RCC 7860 (cell line): ENCODE results near the gene CPNE4.
A peak's percentile ranks its signal among the peaks of the same experiment; 100 is the strongest.
"Not testable (repeated sequence)": the region's sequence is repeated elsewhere in the genome, so short reads cannot be mapped to it uniquely, and the experiment has no call there.

Experiments used
- DNase-seq: peaks from one replicate; pipeline ENCODE4 v3.0.0-alpha.2; 2015; ENCODE audit warnings: low spot score
- FAIRE-seq: peaks from 2 replicates; lab custom pipeline; 2012; peaks lifted over from hg19 to GRCh38; lab: Jason Lieb, UNC

Gene CPNE4

GRCh38 chr3:131963442-131963841 lies 71.4 kb downstream of the CPNE4 start:
- DNase-seq, FAIRE-seq: not testable (repeated sequence)

DNA sequence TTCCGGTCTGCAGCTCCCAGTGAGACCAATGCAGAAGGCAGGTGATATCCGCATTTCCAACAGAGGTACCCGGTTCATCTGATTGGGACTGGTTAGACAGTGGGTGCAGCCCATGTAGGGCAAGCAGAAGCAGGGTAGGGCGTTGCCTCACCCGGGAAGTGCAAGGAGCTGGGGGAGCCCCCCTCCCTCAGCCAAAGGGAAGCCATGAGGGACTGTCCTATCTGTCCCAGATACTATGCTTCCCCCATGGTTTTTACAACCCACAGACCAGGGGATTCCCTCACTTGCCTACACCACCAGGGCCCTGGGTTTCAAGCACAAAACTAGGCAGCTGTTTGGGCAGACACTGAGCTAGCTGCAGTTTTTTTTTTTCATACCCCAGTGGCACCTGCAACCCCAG lies 71.8 kb downstream of the CPNE4 start:
- no peak for FAIRE-seq
- no peak for DNase-seq

- DNase-seq (no peak), FAIRE-seq (no peak)
These were observed 74.5 kb downstream of the CPNE4 start for GRCh38 chr3:131960324-131960723.

DNA sequence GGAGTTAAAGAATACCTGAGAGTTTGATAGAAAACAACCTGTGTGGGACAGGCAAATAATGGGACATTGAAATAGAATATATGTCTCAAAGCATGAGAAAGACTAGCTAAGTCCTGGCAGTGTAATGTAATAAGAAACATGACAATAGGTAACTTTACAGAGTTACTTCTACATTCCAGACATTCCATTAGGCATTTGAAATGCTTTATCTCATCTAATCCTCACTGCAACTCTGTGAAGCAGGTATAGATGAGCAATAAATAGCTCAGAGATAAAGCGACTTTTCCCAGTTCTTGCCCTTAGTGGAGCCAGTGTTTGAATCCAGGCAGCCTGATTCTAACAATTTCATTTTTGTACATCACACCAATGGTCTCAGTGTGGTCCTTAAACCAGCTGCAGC lies 76.8 kb downstream of the CPNE4 start:
- no peak for DNase-seq
- FAIRE-seq = no peak

- FAIRE-seq (no peak), DNase-seq (no peak)
These were observed 77.3 kb downstream of the CPNE4 start for GRCh38 chr3:131957511-131957910.

GRCh38 chr3:131948806-131949205 lies 86.0 kb downstream of the CPNE4 start:
- DNase-seq = no peak
- FAIRE-seq = no peak

GRCh38 chr3:131944676-131945075 lies 90.1 kb downstream of the CPNE4 start:
- no peak for DNase-seq
- FAIRE-seq = no peak

DNA sequence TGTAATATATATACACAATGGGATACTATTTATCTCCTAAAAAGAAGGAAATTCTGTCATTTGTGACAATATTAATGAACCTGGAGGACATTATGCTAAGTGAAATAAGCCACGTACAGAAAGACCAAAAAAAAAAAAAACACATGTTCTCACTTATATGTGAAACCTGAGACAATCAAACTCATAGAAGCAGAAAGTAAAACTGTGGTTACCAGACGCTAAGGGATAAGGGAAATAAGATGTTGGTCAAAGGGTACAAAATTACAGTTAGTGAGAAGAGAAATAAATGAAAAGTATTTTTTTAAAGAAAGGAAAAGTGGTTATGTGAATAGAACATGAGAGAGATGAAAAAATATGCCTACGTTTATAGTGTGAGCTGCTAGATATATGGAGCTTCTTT lies 101.1 kb downstream of the CPNE4 start:
- DNase-seq = no peak
- no peak for FAIRE-seq

DNA sequence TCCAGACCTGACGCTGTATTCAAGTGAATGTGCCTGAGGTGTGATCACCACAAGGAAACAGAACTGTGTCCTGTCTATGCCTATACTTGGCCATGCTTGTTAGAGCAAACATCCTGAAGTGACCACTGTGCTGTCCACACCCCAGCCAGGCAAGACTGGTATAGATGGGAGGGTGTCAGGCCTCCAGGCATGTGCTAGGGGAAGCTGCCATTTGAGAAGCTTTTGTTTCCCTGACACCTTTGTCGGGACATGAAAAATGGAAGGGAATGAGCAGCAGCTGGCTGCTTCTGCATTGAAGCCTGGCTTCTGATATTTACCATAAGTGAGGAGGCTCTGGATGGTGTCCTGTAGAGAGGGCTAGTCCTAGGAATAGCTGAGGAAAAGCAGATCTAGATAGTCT lies 106.2 kb downstream of the CPNE4 start:
- FAIRE-seq = no peak
- no peak for DNase-seq

GRCh38 chr3:131925571-131925970 lies 109.2 kb downstream of the CPNE4 start:
- FAIRE-seq (no peak), DNase-seq (no peak)

DNA sequence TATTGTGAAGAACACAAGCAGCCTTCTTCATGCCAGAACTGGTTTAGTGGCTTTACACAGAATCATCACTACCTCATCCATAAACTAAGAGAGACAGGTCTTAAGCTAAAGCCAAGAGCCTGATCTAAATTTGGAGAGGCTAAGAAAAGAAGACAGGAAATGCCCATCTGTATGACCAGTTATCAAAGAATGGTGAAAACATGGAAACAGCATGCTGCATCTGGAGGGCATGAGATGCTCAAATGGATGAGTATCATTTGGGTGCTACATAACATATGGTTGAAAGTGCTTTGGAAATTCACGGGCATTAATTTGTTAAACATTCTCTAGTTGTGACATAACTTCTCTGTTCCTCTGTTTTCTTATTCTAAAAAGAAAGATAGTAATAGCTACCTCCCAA lies 112.5 kb downstream of the CPNE4 start:
- no peak for FAIRE-seq
- DNase-seq = no peak

DNA sequence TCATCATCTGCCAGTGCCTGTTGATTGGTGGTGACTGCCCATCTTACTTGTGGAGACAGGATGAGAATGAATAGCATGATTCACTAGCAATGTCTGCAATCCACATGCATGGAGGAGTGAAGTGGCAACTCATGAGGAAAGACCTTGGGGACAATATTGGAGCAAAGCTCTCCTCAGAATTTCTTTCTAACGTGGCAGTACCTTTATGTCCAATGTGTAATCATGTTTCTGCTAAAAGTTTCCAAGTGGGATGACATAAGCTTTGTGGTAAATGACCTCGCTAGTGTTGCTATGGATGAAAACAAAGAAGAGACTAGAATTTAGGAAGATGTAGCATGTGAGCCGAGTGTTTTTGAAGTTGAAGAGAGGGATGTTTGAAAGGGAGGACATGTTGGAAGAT lies 117.8 kb downstream of the CPNE4 start:
- DNase-seq (no peak), FAIRE-seq (no peak)

GRCh38 chr3:131914090-131914691 lies 120.6 kb downstream of the CPNE4 start:
- FAIRE-seq (no peak), DNase-seq (no peak)

GRCh38 chr3:131912255-131912654 lies 122.6 kb downstream of the CPNE4 start:
- DNase-seq (no peak), FAIRE-seq (no peak)

- no peak for DNase-seq
- no peak for FAIRE-seq
These were observed 127.0 kb downstream of the CPNE4 start for GRCh38 chr3:131907796-131908195.

- peak; percentile 50 for FAIRE-seq
- peak; percentile 74 for DNase-seq
These were observed 130.8 kb downstream of the CPNE4 start for GRCh38 chr3:131903988-131904415.

DNA sequence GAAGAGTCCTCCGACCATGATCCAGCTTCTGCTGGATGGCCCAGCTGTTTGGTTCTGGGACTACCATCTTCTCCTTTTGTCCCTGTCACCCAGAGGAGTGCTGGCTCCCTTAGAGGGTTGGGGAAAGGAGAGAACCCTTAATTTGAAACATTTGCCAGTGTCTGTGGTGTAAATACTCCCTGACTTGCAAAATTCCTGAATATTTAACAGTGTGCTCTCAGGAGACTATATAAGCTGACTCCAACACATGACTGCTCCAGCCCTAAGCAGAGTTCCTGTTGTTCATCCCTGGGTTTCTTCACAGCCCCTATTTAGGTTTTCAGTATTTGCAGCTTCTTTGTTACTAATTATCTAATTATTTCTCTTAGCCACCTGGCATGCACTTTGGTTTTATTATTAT lies 133.1 kb downstream of the CPNE4 start:
- FAIRE-seq = no peak
- no peak for DNase-seq

DNA sequence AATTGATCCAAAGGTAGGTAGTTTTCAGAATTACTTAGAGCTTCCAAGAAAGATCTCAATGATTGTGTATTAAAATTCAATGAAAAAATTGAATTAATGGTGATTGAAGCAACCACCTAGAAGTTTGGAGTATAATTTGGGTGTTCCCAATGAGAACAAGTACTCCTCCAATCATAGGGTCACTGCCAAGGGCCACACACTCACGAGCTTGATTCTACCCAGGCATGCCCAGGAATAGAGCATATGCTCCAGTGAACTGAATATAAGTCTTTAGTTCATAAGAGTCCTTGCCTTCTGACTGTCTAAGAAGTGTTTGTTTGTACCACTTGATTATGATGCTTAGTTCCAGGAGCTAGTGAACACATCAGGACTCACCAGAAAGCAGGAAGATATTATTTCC lies 133.9 kb downstream of the CPNE4 start:
- no peak for FAIRE-seq
- no peak for DNase-seq

DNA sequence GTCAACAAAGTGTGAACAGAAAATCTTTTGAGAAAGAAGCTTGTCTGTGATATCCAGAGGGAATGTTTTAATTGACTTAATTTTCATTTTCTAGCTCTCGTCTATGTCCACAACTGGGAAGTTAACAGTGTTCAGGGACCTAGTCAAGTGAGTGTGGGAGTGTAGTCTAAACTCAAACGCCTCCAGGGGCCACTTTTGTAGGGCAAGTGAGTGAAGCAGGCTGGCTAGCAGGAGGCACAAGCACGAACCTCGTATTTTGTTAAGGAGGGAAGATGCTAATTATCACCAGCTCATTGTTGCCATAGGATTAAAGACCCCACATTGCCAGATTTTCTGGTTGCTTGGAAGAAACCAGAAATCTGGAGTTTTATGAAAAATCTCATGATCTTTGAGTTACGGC lies 135.8 kb downstream of the CPNE4 start:
- FAIRE-seq = no peak

GRCh38 chr3:131898346-131898745 lies 136.5 kb downstream of the CPNE4 start:
- no peak for DNase-seq

More for the DNA sequence above, 135.8 kb downstream of the CPNE4 start:
- no peak for DNase-seq

DNA sequence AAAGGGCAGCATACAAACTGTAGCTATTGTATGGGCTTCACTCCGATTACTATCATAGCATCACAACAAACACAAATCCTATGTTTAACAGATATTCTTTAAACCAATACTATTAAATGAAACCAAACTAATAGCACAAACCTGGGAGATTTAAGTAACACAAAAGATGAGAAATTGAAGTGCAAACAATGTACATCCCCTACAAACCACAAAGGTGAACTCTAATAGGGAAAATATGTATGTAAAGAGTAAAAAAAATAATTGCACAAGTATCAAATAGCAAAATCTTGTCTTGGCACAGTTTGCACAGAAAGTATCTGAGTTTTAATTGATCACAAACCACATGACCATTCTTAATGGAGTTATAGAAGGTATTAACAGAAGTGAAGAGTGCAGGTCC lies 138.5 kb downstream of the CPNE4 start:
- FAIRE-seq (no peak), DNase-seq (no peak)

More at GRCh38 chr3:131898346-131898745, 136.5 kb downstream of the CPNE4 start:
- no peak for FAIRE-seq

- FAIRE-seq = no peak
- DNase-seq = no peak
These were observed 139.0 kb downstream of the CPNE4 start for GRCh38 chr3:131895766-131896165.

DNA sequence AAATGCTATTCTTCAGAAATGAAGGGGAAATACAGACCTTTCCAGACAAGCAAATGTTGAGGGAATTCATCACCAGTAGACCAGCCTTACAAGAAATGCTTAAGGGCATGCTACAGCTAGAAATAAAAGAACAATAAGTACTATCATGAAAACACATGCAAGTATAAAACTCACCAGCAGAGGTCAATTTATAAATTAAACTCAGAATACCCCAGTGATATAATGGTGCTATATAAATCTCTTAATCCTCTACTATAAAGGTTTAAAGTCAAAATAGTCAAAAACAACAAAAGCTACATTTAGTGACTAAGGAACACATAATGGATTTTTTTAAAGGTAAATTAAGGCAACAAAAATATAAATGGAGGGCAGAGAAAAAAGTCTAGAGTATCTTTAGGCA lies 142.5 kb downstream of the CPNE4 start:
- DNase-seq = no peak
- no peak for FAIRE-seq
